Heart left ventricle (tissue), 13 donors: Measurements from ENCODE around the gene RNF212.

Experiments
- CTCF ChIP-seq, 12 donors: fragments of 200-600 bp; sonication (generic) in 4 of 12; IDR thresholded peaks; one replicate each; pipeline versions ENCODE4 v1.5.0 to v1.8.0; 2018 to 2022; ENCODE audit warnings: antibody characterized with exemption in 12 of 12, mild to moderate bottlenecking in 5 of 12
- POLR2A ChIP-seq, 2 donors: fragments of 450-650 bp; IDR thresholded peaks; one replicate each; pipeline ENCODE4 v1.6.1; 2017; ENCODE audit warnings: antibody characterized with exemption in 2 of 2, mild to moderate bottlenecking in 2 of 2, moderate library complexity in 2 of 2
- donor health status: ischemic (EF 13 %, LVEDD 7.1; RV severe dilation, severe dysfunction).
- donor health status: DM: no; HTN: yes; CAD: no.
- donor health status: DM: no; HTN: no; CAD: no.
- donor health status: ischemic (EF 25% LVEDD 6.9; RV normal size, moderate dysfunction).
- donor health status: ischemic (EF 25% LVEDD 5.7; RV mildly dilated, moderate dysfunction).
- donor health status: ischemic (EF 35%, LVEDD 5.7; RV mildly dilated, moderate dysfunction).
- donor health status: nonischemic (EF 11% LVEDD 7.7; RV severe dilation, severe dysfunction).
- donor health status: DM: yes; HTN: yes; CAD: no.
- donor health status: PGD.
- donor health status: ischemic (EF 29% LVEDD 5.4; RV normal size, mild dysfunction).
- donor health status: nonischemic (EF 23%, LVEDD 6.1; RV moderate dilation, normal function).

- TF ChIP-seq CTCF (IDR thresholded peaks at IDR 0.05) (no peak), POLR2A (IDR thresholded peaks at IDR 0.05) (no peak)
These were observed at the start of gene RNF212 for GRCh38 chr4:1113311-1114009.
